OCI-LY3 (cell line): Measurements from ENCODE around the gene ERCC8.
A peak's percentile ranks its signal among the peaks of the same experiment; 100 is the strongest.

ENCODE experiments used
- H2AFZ ChIP-seq: fragments of 200-600, 300-600 bp; shearing (Covaris generic); 2 replicates; pipeline ENCODE4 v1.6.0; 2014; ENCODE audit warnings: antibody characterized with exemption, low read depth, low read length
- H3K27ac ChIP-seq: fragments of 200-600, 300-600 bp; sonication (generic); 2 replicates; pipeline ENCODE4 v1.5.1; 2014; ENCODE audit warnings: mild to moderate bottlenecking, low read length, moderate library complexity, mixed read lengths
- H3K27me3 ChIP-seq: fragments of 200-600, 300-600 bp; sonication (generic); 2 replicates; pipeline ENCODE4 v1.6.1; 2014; ENCODE audit warnings: low read depth, low read length, mixed read lengths
- H3K36me3 ChIP-seq: fragments of 200-600, 300-600 bp; sonication (generic); replicated peaks from 2 replicates; pipeline ENCODE3; 2014; ENCODE audit warnings: low read depth, low read length, mixed read lengths
- H3K4me1 ChIP-seq: fragments of 300-600, 200-600 bp; sonication (generic); 2 replicates; pipeline ENCODE4 v1.6.1; 2014; ENCODE audit warnings: low read length, mixed read lengths
- H3K4me2 ChIP-seq: fragments of 200-600, 300-600 bp; sonication (generic); 2 replicates; pipeline ENCODE4 v1.6.1; 2014; ENCODE audit warnings: low read length, mixed read lengths
- H3K4me3 ChIP-seq: fragments of 300-600, 200-600 bp; sonication (generic); 2 replicates; pipeline ENCODE4 v1.5.1; 2014; ENCODE audit warnings: antibody characterized with exemption, mild to moderate bottlenecking, low read length, moderate library complexity
- H3K79me2 ChIP-seq: fragments of 300-600, 200-600 bp; shearing (Covaris generic); 2 replicates; pipeline ENCODE4 v1.6.1; 2014; ENCODE audit warnings: mild to moderate bottlenecking, low read length, mixed read lengths
- H3K9ac ChIP-seq: fragments of 300-600, 200-600 bp; shearing (Covaris generic); 2 replicates; pipeline ENCODE4 v1.6.0; 2014; ENCODE audit warnings: mild to moderate bottlenecking, low read length, moderate library complexity
- H3K9me3 ChIP-seq: fragments of 200-600, 300-600 bp; shearing (Covaris generic); 2 replicates; pipeline ENCODE4 v1.6.1; 2014; ENCODE audit warnings: low read length, mixed read lengths; ENCODE audit not compliant: insufficient read depth
- H4K20me1 ChIP-seq: fragments of 200-600, 300-600 bp; sonication (generic); 2 replicates; pipeline ENCODE4 v1.6.1; 2016; ENCODE audit warnings: low read length, mixed read lengths; ENCODE audit not compliant: insufficient read depth
- CTCF ChIP-seq: fragments of 200-600, 300-600 bp; sonication (generic); IDR thresholded peaks from 2 replicates; pipeline ENCODE4 v1.5.1; 2014; ENCODE audit warnings: antibody characterized with exemption, low read length, low read depth
- EZH2phosphoT487 ChIP-seq: fragments of 200-600 bp; shearing (Covaris generic); IDR thresholded peaks from 2 replicates; pipeline ENCODE4 v1.6.1; 2018; ENCODE audit warnings: antibody characterized with exemption, mixed run types, low read depth

The ERCC8 gene

GRCh38 chr5:60843386-60843935, 101.4 kb downstream of the ERCC8 start:
- Histone ChIP-seq H4K20me1 (no peaks in the 10 kb centered on the region), H3K4me1 (peaks cover 6% of the 10 kb centered on the region), H2AFZ (peak overlapping the region; percentile 51), H3K4me3 (peak overlapping the region; percentile 96), H3K27ac (peak overlapping the region; percentile 9; the same call in 1 of the 2 replicates), H3K79me2 (peaks cover 5% of the 10 kb centered on the region; the same call in 1 of the 2 replicates), H3K9me3 (no peaks in the 10 kb centered on the region), H3K36me3 (no peaks in the 10 kb centered on the region), H3K9ac (peak overlapping the region; percentile 74), H3K4me2 (peak overlapping the region; percentile 85), H3K27me3 (peaks cover 4% of the 10 kb centered on the region; the same call in 1 of the 2 replicates)
- no peak for TF ChIP-seq CTCF
- TF ChIP-seq EZH2phosphoT487: no peak

GRCh38 chr5:60842871-60843385, 101.9 kb downstream of the ERCC8 start:
- Histone ChIP-seq H3K9me3 (no peaks in the 10 kb centered on the region), H3K36me3 (no peaks in the 10 kb centered on the region), H3K4me2 (peak overlapping the region; percentile 85), H3K4me3 (peak overlapping the region; percentile 96), H3K9ac (peak overlapping the region; percentile 74), H4K20me1 (no peaks in the 10 kb centered on the region), H3K27ac (no peak overlapping the region), H2AFZ (no peak overlapping the region), H3K27me3 (peaks cover 4% of the 10 kb centered on the region; the same call in 1 of the 2 replicates), H3K4me1 (peaks cover 12% of the 10 kb centered on the region), H3K79me2 (peaks cover 5% of the 10 kb centered on the region; the same call in 1 of the 2 replicates)
- TF ChIP-seq EZH2phosphoT487 (no peak), CTCF (no peak)

- no peak overlapping the region for H3K9ac ChIP-seq
- TF ChIP-seq CTCF (no peak), EZH2phosphoT487 (no peak)
- H3K4me2 ChIP-seq: no peak overlapping the region
- H3K79me2 ChIP-seq: peaks cover 5% of the 10 kb centered on the region; the same call in 1 of the 2 replicates
- no peak overlapping the region for H2AFZ ChIP-seq
- H4K20me1 ChIP-seq: no peaks in the 10 kb centered on the region
- H3K9me3 ChIP-seq: no peaks in the 10 kb centered on the region
- no peak overlapping the region for H3K4me3 ChIP-seq
- peaks cover 4% of the 10 kb centered on the region; the same call in 1 of the 2 replicates for H3K27me3 ChIP-seq
- no peak overlapping the region for H3K27ac ChIP-seq
- H3K4me1 ChIP-seq: peaks cover 23% of the 10 kb centered on the region
- no peaks in the 10 kb centered on the region for H3K36me3 ChIP-seq
These were observed 103.5 kb downstream of the ERCC8 start for GRCh38 chr5:60841361-60841760.

GRCh38 chr5:60836131-60836530, 108.7 kb downstream of the ERCC8 start:
- no peak overlapping the region for H3K4me3 ChIP-seq
- no peak overlapping the region for H3K27ac ChIP-seq

More at GRCh38 chr5:60836131-60836530, 108.7 kb downstream of the ERCC8 start:
- Histone ChIP-seq H3K9ac (no peak overlapping the region), H3K79me2 (no peaks in the 10 kb centered on the region), H3K27me3 (no peaks in the 10 kb centered on the region), H3K4me1 (peaks cover 29% of the 10 kb centered on the region), H2AFZ (no peak overlapping the region), H4K20me1 (no peaks in the 10 kb centered on the region), H3K4me2 (no peak overlapping the region), H3K36me3 (peaks cover 4% of the 10 kb centered on the region), H3K9me3 (no peaks in the 10 kb centered on the region)
- TF ChIP-seq CTCF (no peak), EZH2phosphoT487 (no peak)
